HG02623 (cell line): Measurements from ENCODE around the gene ISCA2.

Experiments used
- ATAC-seq: cut with Tn5 transposase; IDR thresholded peaks from one replicate; pipeline ENCODE4 v1.9.1; 2021; ENCODE audit warnings: moderate library complexity; ENCODE audit not compliant: unreplicated experiment

Gene ISCA2

DNA sequence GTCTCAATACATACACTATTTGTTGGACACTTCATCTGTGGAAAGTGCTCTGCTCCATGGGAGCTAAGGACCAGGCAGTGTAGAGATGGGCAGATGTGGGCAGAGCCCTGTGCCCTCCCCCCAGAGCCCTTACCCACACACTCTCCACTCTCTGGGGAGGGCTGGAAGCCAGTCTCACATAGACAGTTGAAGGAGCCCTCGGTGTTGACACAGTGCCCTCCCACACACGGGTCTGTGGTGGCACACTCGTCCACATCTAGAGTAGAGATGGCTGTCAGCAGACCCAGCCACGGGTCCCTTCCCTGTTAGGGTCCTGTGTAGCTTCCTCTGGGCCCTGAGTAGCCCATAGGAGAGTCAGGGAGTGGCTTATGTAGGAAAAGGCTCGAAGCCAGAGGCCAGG, 14.3 kb downstream of the ISCA2 start:
- no peak for ATAC-seq

- ATAC-seq, result no peak
These were observed 14.7 kb downstream of the ISCA2 start for GRCh38 chr14:74508292-74508731.

GRCh38 chr14:74508844-74509428, 15.4 kb downstream of the ISCA2 start:
- no peak for ATAC-seq

GRCh38 chr14:74509587-74510222, 16.1 kb downstream of the ISCA2 start:
- ATAC-seq, result no peak

GRCh38 chr14:74510223-74510931, 16.8 kb downstream of the ISCA2 start:
- no peak for ATAC-seq

DNA sequence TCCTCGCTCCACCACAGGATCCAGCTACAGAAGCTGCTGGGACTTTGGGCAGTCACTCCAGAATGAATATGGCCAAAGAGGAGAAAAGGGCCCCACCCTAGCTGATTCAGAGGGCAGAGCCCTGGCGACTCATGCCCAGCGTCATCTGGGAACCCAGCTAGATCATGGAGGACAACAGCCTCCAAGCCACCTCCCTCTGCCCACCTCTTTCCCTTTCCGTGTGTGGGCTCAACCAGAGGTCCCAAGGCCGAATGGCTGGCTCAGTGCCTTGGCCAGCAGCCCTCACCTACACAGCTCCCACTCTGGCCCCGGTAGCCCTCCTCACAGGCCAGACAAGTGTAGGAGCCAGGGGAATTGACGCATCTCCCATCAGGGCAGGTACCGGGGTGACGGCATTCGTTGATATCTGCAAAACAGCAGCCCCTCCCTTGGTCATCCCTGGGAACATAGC, 17.4 kb downstream of the ISCA2 start:
- ATAC-seq, result no peak

DNA sequence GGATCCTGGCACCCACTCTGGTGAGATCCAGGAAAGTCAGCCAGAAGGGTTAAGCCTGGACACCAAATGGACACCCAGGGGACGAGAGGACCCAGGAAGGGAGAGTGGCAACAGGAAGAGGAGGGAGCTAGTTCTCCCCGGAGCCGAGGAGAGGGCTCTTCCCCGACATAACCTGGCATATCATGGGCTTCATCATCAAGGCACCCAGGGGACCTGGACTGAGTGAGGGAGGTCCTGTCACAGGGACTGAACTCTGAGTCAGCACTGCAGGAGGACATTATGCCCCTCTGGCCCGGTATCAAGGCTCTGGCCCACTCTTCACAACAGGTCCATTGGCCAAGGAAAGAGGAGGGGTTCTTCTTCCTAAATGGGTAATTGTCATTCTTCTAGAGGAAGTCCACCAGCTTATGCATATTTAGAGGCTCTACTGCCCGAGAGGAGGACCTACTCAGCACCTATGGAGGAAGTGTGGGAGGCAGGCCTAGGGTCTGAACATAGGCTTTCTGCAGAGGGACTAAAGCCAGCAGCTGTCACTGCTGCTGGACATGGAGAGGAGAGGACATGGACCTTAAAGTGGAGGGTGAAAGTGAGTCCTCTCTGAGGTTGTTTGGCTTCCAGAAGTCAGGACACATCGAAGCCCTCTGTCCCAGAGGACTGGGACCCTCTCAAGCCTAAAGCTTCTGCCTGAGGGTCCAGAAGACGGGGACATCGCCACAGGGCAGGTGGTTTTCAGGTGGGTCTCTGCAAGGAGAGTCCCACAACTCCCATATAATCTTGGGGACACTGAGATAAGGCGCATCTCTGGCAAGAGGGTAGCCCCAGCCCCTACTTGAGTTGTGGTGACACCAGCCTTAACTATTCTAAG, 18.6 kb downstream of the ISCA2 start:
- no peak for ATAC-seq

DNA sequence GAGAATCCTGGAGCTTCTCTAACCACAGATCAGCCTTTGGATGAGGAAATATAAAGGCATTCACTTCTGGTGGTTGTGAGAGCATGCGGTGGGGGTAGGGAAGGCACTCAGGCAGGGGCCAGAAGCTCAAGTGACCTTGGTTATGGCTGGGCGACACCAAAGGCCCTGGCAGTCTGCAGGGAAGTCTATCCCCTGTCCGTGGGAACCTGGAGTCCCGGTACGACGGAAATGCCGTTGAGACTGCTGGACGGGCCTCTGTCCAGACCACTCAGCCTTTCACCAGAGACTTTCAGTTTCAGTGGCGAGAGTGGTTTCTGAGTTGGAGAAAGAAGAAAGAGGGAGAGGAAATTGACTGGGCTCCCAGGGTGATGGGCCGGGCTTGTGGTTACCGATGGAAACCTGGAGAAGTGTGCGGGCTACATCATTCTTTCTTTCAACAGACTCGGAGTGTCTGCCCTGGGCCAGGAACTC, 20.9 kb downstream of the ISCA2 start:
- ATAC-seq, result no peak

DNA sequence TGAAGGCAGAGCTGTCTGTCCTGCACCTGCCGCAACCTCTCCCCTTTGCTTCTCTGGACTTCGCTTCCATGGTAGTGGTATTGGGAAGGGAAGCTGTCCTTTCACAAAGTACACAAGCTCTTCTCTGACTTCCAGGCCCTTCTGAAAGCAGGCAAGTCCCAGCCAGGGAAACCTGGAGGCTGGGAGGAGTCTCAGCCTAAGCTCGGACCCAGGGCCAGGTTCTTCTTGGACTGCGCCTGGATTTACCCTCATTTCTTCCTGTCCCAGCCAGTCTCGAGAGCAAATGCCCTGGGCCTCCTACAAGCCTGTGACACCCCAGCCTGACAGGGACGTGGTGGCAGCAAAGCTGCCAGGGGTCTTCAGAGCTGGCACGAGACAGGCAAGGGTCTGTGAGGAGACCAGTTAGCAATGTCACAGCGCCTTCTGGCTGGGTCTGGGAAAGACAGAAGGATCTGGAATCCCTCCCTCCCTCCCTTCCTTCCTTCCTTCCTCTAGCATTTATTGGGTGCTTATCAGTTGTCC, 22.4 kb downstream of the ISCA2 start:
- ATAC-seq, result no peak

GRCh38 chr14:74516451-74517160, 23.0 kb downstream of the ISCA2 start:
- no peak for ATAC-seq

GRCh38 chr14:74517731-74518130, 24.2 kb downstream of the ISCA2 start:
- ATAC-seq, result no peak

GRCh38 chr14:74518221-74518620, 24.7 kb downstream of the ISCA2 start:
- no peak for ATAC-seq

DNA sequence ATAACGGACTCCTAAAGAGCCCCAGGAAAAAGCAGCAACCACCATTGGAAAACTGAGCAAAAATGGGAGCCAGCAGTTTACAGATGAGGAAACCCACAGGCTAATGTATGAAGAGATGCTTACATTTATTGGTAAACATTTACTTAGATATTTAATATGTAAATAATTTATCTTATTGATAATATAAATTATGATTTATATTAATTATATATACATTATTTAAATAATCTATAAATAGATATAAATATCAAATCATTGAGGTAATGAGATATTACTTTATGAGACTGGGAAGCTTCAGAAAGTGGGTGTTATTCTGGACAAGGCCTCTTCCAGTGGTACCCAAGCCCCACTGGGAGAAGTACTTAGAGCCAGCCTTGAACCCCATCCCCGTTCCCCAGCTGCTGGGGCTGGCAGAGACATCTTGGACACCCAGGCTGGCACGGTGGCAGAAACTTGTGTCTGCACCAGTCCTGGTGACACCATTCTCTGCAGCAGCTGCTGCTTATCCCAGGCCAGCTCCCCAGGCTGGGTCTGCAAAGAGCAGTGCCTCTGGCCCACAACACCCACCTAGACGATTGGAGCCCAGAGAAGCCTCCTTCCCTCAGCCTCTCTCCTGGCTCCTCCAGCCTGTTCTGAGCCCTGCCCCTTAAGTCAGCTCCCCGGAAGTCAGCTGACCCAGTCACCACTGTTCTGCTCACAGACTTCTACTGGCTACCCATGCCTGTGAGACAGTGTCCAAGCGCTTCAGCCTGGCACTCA, 25.9 kb downstream of the ISCA2 start:
- ATAC-seq, result no peak

- no peak for ATAC-seq
These were observed 28.2 kb downstream of the ISCA2 start for GRCh38 chr14:74521756-74522155.

- no peak for ATAC-seq
These were observed 29.2 kb downstream of the ISCA2 start for GRCh38 chr14:74522740-74523139.

DNA sequence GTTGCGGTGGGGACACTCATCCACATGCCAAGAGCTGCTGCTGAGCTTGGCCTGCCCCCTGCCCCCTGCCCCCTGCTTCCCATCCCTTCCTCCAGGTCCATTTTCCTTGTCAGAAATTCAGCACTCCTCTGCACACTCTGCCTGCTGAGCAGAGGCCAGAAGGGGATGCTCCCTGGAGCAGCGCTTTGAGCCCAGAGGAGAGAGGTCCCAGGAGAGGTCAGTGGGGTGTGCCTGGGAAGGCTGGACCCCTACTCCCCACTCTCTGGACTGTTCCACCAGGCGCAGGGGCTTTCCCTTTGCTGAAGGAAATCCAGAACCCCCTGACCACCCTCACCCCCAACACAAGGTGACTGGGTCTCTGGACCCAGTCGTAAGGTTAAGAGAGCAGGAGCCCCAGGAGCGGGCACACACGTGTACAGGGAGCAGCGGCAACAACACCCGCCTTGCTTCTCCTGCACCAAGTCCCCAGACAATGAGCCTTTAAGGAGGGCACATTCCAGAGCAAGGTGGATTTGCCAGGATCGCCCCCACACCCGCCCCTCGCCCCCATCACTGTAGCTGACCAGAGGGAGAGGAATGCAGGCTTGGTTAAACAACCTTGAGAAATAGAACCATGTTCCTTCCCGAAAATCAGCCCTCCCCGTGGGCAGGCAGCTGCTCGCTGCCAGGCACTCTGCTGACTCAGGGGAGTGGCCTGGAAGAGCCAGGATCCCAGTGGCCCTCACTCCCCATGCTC, 30.7 kb downstream of the ISCA2 start:
- no peak for ATAC-seq

GRCh38 chr14:74524812-74525135, 31.2 kb downstream of the ISCA2 start:
- ATAC-seq, result no peak

DNA sequence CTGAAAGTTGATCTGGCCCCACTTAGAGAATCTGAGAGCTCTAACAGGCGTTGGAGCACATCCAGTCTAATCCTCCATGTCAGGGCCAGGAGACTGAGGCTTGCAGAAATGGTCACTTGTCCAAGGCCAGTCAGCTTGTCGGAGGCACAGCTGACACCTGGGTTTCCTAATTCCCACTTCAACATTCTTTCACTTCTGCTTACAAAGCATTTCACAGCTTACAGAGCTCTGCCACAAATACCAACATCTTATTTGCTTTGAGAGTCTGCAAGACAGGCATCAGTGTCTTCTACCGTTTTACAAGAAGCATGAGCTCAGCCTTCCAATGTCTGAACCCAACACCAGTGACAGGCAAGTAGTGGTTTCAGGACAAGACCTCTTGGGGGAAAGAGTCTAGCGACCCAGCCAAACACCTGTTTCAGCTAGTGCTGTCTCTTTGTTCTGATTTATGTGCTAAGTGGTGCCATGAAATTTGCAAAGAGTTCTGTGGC, 31.8 kb downstream of the ISCA2 start:
- ATAC-seq, result no peak
